ENCODE results near the gene TRAK1. TPM values are rescaled to one million over a fixed set of nuclear protein-coding genes. Genes with fewer than 3 reads are reported as not detected.
"Not testable (repeated sequence)": the region's sequence is repeated elsewhere in the genome, so short reads cannot be mapped to it uniquely, and the experiment has no call there.

The TRAK1 gene, protein sequence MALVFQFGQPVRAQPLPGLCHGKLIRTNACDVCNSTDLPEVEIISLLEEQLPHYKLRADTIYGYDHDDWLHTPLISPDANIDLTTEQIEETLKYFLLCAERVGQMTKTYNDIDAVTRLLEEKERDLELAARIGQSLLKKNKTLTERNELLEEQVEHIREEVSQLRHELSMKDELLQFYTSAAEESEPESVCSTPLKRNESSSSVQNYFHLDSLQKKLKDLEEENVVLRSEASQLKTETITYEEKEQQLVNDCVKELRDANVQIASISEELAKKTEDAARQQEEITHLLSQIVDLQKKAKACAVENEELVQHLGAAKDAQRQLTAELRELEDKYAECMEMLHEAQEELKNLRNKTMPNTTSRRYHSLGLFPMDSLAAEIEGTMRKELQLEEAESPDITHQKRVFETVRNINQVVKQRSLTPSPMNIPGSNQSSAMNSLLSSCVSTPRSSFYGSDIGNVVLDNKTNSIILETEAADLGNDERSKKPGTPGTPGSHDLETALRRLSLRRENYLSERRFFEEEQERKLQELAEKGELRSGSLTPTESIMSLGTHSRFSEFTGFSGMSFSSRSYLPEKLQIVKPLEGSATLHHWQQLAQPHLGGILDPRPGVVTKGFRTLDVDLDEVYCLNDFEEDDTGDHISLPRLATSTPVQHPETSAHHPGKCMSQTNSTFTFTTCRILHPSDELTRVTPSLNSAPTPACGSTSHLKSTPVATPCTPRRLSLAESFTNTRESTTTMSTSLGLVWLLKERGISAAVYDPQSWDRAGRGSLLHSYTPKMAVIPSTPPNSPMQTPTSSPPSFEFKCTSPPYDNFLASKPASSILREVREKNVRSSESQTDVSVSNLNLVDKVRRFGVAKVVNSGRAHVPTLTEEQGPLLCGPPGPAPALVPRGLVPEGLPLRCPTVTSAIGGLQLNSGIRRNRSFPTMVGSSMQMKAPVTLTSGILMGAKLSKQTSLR
- total RNA-seq: 100 to 1,000 TPM; 201 to 249 (median 232) TPM
- 91.7 TPM for polyA plus RNA-seq
- long read RNA-seq, donor 1, transcript TRAK1-208 (13 exons, 2,008 nt): major isoform, 31 of 348 reads
- long read RNA-seq, donor 1, partial matches to known transcripts: 178 of 348 reads
- long read RNA-seq, donor 1, other reads (novel, unspliced or antisense): 139 of 348 reads
- long read RNA-seq, donor 2, transcript TRAK1-208 (13 exons, 2,008 nt): major isoform, 9 of 112 reads
- long read RNA-seq, donor 2, partial matches to known transcripts: 84 of 112 reads
- long read RNA-seq, donor 2, other reads (novel, unspliced or antisense): 19 of 112 reads
- long read RNA-seq, donor 3, partial matches to known transcripts: 57 of 360 reads
- long read RNA-seq, donor 3, other reads (novel, unspliced or antisense): 299 of 360 reads
- long read RNA-seq, donor 4, partial matches to known transcripts: 107 of 135 reads
- long read RNA-seq, donor 4, other reads (novel, unspliced or antisense): 24 of 135 reads

DNA sequence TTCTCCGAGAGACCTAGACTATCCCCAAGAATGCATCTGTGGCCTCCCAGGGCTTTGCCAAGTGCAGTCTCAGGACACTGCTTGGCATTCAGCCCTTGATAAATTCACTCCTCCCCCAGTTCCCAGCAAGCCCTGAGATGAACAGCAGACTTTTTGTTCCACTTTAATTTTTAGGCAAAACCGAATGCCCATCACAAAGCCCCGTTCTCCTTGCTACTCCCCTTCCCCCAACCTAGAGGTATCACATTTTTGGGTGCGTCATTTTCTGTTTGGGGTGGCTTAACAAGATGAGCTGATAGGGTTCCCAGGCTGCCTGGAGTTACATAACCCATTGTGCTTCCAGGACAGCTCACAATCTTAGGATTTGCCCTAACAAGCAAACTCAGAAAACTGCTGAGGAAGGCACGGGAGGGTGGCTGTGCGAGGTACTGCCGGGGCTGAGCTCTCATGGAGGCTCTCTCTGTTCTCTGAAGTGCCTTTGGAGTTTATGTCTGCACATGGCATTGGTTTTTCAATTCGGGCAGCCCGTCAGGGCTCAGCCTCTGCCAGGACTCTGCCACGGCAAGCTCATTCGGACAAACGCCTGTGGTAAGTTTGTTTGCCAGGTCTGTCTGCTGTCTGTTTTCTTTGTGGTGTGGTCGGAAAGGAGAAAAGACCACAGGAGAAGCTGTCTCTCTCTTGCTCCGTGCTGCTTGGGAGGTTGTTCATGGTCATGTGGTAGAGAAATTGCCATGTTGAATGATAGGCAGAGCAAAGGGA is at the start of gene TRAK1:
Gene TRAK1, plus strand, starts transcription at position 385 of the 759 bp plus-strand sequence. Its CDS starts 113 bp downstream, at position 498.
- peak within 1 kb of the TSS; percentile 76 for H3K27ac ChIP-seq (ENCODE audit: low read length)
- peak; percentile 46 to 78 (median 67) for DNase-seq
- whole genome bisulfite sequencing: 40% methylated on average over 14 of the region's 14 CpGs
- peak within 1 kb of the TSS; percentile 25 for H3K4me3 ChIP-seq (ENCODE audit: low read length)
- H3K9me3 ChIP-seq (ENCODE audit: control insufficient read depth, low read length): no peaks in the 10 kb centered on the region
- intact Hi-C loops (cut with DNase I): no loop called here
- H3K27me3 ChIP-seq (ENCODE audit: control insufficient read depth, insufficient read depth): no peaks in the 10 kb centered on the region
- H3K4me1 ChIP-seq (ENCODE audit: control insufficient read depth, insufficient read depth, low read length): peaks cover 14% of the 10 kb centered on the region
- ATAC-seq: peak; percentile 83 to 84

DNA sequence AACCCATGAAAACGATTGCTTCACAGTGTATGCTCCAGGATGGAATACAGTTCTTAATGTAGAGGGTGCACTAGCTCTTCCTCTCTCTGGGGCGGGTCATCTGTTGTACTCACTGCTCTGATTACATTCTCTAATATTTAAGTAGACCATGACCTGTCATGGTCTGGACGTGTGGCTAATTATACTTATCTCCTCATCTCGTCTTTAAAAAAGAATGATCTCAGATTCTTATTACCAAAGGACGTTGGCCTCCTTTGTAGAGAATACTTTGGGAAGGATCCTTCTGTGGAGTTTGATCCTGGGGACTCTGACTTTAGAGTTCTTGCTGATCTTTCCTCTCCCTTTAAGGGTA is 48.4 kb upstream of the TRAK1 start:
- intact Hi-C loops (cut with DNase I): no loop called here
- WGBS: 20% methylated on average over 5 of the region's 5 CpGs
- peak overlapping the region; percentile 95 for H3K27ac ChIP-seq (ENCODE audit: low read length)
- no peaks in the 10 kb centered on the region for H3K27me3 ChIP-seq (ENCODE audit: control insufficient read depth, insufficient read depth)
- ATAC-seq (peak; percentile 32 to 39), DNase-seq (no peak)
- no peak overlapping the region for H3K4me3 ChIP-seq (ENCODE audit: low read length)
- H3K4me1 ChIP-seq (ENCODE audit: control insufficient read depth, insufficient read depth, low read length): peaks cover 17% of the 10 kb centered on the region
- H3K9me3 ChIP-seq (ENCODE audit: control insufficient read depth, low read length): no peaks in the 10 kb centered on the region

DNA sequence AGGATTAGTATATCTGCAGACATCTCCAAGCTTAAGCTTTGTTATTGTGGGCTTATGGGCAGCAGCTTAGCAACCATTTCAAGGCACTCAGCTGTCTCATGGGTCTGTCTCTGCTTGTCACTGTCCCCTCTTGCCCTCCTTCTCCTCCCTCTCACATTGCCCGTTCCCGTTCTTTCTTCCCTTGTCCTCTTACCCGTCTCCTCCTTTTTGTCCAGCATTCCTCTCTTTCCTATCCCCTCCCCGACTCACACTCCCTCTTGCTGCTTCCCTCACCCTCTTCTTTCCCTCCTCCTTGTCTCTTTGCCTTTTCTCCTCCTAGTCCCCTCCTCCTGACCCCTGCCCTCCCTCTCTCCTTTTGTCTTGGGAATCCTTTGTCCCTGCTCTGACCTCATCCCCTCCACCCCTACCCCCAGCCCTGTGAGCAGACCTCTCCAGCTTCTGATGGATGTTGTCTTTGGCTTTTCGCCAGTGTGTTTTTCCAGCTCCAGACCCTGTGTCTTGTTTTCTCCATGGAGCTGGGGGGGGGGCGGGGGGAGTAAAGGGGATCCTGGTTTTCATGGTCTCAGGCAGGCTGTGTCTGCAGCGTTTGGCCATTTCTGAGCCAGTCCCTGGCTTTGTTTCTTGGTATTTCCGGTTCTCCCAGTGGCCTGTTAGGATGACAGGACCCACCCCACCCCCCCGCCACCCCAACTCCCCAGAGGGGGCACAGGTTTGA is 47.9 kb upstream of the TRAK1 start:
- peaks cover 15% of the 10 kb centered on the region for H3K4me1 ChIP-seq (ENCODE audit: control insufficient read depth, insufficient read depth, low read length)
- WGBS: 15% methylated on average over 9 of the region's 9 CpGs
- intact Hi-C loops (cut with DNase I): no loop called here
- peak; percentile 77 to 93 for ATAC-seq
- no peak overlapping the region for H3K4me3 ChIP-seq (ENCODE audit: low read length)
- no peaks in the 10 kb centered on the region for H3K9me3 ChIP-seq (ENCODE audit: control insufficient read depth, low read length)
- peak overlapping the region; percentile 95 for H3K27ac ChIP-seq (ENCODE audit: low read length)
- no peaks in the 10 kb centered on the region for H3K27me3 ChIP-seq (ENCODE audit: control insufficient read depth, insufficient read depth)
- peak; percentile 70 to 84 (median 73) for DNase-seq

DNA sequence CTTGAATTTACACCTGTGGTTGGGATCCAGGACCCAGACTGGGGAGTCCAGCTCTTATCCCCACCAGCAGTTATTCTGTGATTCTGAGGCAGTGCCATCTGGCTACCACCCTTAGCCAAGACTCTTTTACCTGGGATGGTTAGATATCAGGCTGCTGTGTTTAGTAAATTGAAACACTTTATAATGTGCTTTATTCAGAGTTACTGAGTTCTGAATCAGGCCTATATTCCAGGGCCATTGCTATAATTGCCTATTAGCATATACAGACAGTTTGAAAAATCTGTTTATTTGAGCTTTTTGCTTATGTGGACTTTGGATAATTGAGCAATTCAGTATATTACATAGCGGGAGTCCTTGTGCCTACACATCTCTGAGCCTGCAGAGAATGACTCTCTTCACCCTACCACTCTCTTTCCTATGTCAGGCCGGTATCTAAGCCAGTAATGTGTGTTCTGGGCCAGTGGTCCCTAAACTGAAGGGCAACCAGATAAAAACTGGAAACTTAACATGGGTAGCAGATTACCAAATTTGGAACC is 45.4 kb upstream of the TRAK1 start:
- peaks cover 24% of the 10 kb centered on the region for H3K4me1 ChIP-seq (ENCODE audit: control insufficient read depth, insufficient read depth, low read length)
- ATAC-seq (no peak), DNase-seq (no peak)
- H3K4me3 ChIP-seq (ENCODE audit: low read length): no peak overlapping the region
- H3K9me3 ChIP-seq (ENCODE audit: control insufficient read depth, low read length): no peaks in the 10 kb centered on the region
- H3K27ac ChIP-seq (ENCODE audit: low read length): peak overlapping the region; percentile 3
- intact Hi-C loops (cut with DNase I): no loop called here
- H3K27me3 ChIP-seq (ENCODE audit: control insufficient read depth, insufficient read depth): no peaks in the 10 kb centered on the region
- WGBS: 82% methylated on average over 2 of the region's 2 CpGs

DNA sequence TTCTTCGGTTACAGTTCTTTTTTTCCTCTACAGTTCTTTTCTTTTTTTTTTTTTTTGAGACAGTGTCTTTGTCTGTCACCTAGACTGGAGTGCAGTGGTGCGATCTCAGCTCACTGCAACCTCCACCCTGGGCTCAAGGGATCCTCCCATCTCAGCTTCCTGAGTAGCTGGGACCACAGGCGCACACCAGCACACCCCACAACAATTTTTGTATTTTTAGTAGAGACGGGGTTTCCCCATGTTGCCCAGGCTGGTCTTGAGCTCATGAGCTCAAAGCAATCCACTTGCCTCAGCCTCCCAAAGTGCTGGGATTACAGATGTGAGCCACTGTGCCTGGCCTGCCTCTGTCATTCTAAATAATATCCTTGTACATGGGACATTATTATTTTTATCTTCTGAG is 42.6 kb upstream of the TRAK1 start:
- peaks cover 41% of the 10 kb centered on the region for H3K4me1 ChIP-seq (ENCODE audit: control insufficient read depth, insufficient read depth, low read length)
- 70% methylated on average over 4 of the region's 4 CpGs for WGBS
- H3K27me3 ChIP-seq (ENCODE audit: control insufficient read depth, insufficient read depth); H3K27ac ChIP-seq (ENCODE audit: low read length); H3K4me3 ChIP-seq (ENCODE audit: low read length); H3K9me3 ChIP-seq (ENCODE audit: control insufficient read depth, low read length); intact Hi-C loops (cut with DNase I); ATAC-seq; DNase-seq: not testable (repeated sequence)

DNA sequence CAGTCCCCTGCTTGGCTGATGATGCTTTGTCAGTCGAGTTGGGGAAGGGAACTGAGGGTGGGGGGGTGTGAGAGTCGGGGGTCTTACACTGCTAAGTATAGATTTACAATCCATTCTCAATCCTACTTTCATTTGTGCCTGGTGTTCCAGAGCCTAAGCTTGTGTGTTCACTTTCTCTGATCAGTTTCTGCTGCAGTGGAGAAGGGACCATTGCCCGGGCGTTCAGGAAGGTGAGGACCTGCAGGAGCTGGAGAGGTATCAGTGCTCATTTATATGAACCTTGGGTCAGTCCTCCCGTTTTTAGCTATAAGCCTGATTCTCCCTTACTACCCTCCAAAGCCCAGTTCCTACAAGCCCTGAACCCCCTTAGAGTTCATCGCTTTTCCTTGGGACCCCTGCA is 41.0 kb upstream of the TRAK1 start:
- Histone ChIP-seq H3K27ac (ENCODE audit: low read length) (peak overlapping the region; percentile 51), H3K27me3 (ENCODE audit: control insufficient read depth, insufficient read depth) (no peaks in the 10 kb centered on the region), H3K4me1 (ENCODE audit: control insufficient read depth, insufficient read depth, low read length) (peaks cover 44% of the 10 kb centered on the region), H3K4me3 (ENCODE audit: low read length) (no peak overlapping the region), H3K9me3 (ENCODE audit: control insufficient read depth, low read length) (no peaks in the 10 kb centered on the region)
- intact Hi-C loops (cut with DNase I): no loop called here
- DNase-seq (no peak), ATAC-seq (no peak)
- 85% methylated on average over 6 of the region's 6 CpGs for WGBS

DNA sequence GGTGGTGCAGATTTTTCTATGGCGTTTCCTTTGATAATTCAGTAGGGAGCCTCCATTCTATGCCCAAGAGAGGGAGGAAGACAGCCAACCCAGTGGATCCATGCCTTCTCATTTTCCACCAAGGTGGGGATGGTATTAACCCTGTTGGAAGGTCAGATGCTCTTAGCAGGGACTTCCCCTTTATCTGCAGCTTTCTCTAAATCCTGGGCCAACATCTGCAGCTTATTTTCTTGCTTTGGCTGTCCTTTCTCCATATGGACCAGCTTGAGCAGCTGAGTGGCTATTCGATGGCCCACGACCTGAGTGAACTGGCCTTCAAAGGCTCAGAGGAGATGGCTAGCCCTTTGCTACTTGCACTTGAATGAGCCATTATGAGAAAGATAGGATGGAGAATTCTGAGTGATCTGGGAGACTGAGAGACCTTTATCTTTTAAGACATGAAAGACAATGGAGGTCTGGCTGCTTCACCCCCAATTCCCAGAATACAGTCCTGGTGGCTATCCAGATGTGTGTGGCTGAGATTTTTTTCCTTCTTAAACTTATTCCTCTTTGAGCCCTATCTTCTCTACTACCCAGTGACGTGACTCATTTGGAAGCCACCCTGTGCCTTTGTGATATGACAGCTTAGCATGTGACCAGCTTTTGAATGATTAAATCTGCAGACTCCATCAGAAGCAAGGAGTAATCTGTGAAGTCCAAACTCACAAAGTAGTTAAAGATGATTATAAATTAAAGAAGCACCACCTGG is 39.6 kb upstream of the TRAK1 start:
- no peak overlapping the region for H3K4me3 ChIP-seq (ENCODE audit: low read length)
- ATAC-seq (peak; percentile 52 to 74), DNase-seq (no peak)
- 58% methylated on average over 4 of the region's 4 CpGs for WGBS
- H3K9me3 ChIP-seq (ENCODE audit: control insufficient read depth, low read length): no peaks in the 10 kb centered on the region
- peaks cover 37% of the 10 kb centered on the region for H3K4me1 ChIP-seq (ENCODE audit: control insufficient read depth, insufficient read depth, low read length)
- no peaks in the 10 kb centered on the region for H3K27me3 ChIP-seq (ENCODE audit: control insufficient read depth, insufficient read depth)
- peak overlapping the region; percentile 90 for H3K27ac ChIP-seq (ENCODE audit: low read length)
- intact Hi-C loops (cut with DNase I): no loop called here

DNA sequence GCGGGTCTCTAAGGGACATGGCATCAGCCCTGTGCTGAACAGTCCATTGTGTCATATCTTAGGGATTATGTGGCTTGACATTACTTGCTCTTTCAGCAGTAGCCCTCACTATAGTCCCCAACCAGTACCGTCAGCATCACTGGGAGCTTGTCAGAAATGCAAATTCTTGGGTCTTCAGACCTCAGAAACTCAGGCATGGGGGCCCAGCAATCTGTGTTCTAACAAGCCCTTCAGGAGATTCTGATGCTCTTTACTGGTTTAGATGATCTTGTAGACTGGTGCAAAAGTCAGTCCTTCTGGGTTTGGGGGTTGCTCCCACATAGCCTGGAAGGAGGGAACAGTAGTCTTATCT is 39.0 kb upstream of the TRAK1 start:
- H3K4me1 ChIP-seq (ENCODE audit: control insufficient read depth, insufficient read depth, low read length): peaks cover 37% of the 10 kb centered on the region
- H3K4me3 ChIP-seq (ENCODE audit: low read length): no peak overlapping the region
- intact Hi-C loops (cut with DNase I): no loop called here
- no peaks in the 10 kb centered on the region for H3K9me3 ChIP-seq (ENCODE audit: control insufficient read depth, low read length)
- peak overlapping the region; percentile 90 for H3K27ac ChIP-seq (ENCODE audit: low read length)
- no peaks in the 10 kb centered on the region for H3K27me3 ChIP-seq (ENCODE audit: control insufficient read depth, insufficient read depth)
- DNase-seq: no peak
- WGBS: 62% methylated on average over 2 of the region's 2 CpGs
- peak; percentile 23 to 41 for ATAC-seq

All from right cardiac atrium (tissue), 5 donors.